GM12801 (cell line): ENCODE results near the gene ARSJ.

Experiments used
- CTCF ChIP-seq: IDR thresholded peaks from one replicate; pipeline ENCODE4 v1.5.1; 2011; ENCODE audit warnings: control low read depth; ENCODE audit not compliant: insufficient read length; ENCODE audit errors: extremely low read depth

Gene ARSJ

GRCh38 chr4:113973345-113973744, 6.1 kb downstream of the ARSJ start:
- TF ChIP-seq CTCF, result no peak

GRCh38 chr4:113972781-113973180, 6.7 kb downstream of the ARSJ start:
- no peak for TF ChIP-seq CTCF

- no peak for TF ChIP-seq CTCF
Observed at GRCh38 chr4:113971706-113972360, 7.6 kb downstream of the ARSJ start.

- no peak for TF ChIP-seq CTCF
Observed at GRCh38 chr4:113969709-113970334, 9.6 kb downstream of the ARSJ start.

- no peak for TF ChIP-seq CTCF
Observed at GRCh38 chr4:113968473-113968872, 11.0 kb downstream of the ARSJ start.

GRCh38 chr4:113967687-113968086, 11.8 kb downstream of the ARSJ start:
- TF ChIP-seq CTCF, result no peak

- TF ChIP-seq CTCF, result no peak
Observed at GRCh38 chr4:113962719-113963265, 16.7 kb downstream of the ARSJ start.
